ENCODE results near the gene MANBA.
"Not testable (repeated sequence)": the region's sequence is repeated elsewhere in the genome, so short reads cannot be mapped to it uniquely, and the experiment has no call there.

The MANBA gene

GRCh38 chr4:102736636-102737549 lies 23.9 kb downstream of the MANBA start:
- TF ChIP-seq ZNF274 (IDR thresholded peaks at IDR 0.05; ENCODE audit: low read depth, low read length), result no peak
- H3K4me3 ChIP-seq (ENCODE audit: low read length), result no peak overlapping the region

- H3K4me3 ChIP-seq (ENCODE audit: low read length), result no peak overlapping the region
- no peak for TF ChIP-seq ZNF274 (IDR thresholded peaks at IDR 0.05; ENCODE audit: low read depth, low read length)
These were observed 25.2 kb downstream of the MANBA start for GRCh38 chr4:102735582-102735981.

- TF ChIP-seq ZNF274 (IDR thresholded peaks at IDR 0.05; ENCODE audit: low read depth, low read length), result no peak
- no peak overlapping the region for H3K4me3 ChIP-seq (ENCODE audit: low read length)
These were observed 26.0 kb downstream of the MANBA start for GRCh38 chr4:102734591-102735385.

GRCh38 chr4:102734116-102734515 lies 26.7 kb downstream of the MANBA start:
- TF ChIP-seq ZNF274 (IDR thresholded peaks at IDR 0.05; ENCODE audit: low read depth, low read length), result no peak
- no peak overlapping the region for H3K4me3 ChIP-seq (ENCODE audit: low read length)

- TF ChIP-seq ZNF274 (IDR thresholded peaks at IDR 0.05; ENCODE audit: low read depth, low read length), result no peak
- H3K4me3 ChIP-seq (ENCODE audit: low read length), result no peak overlapping the region
These were observed 27.7 kb downstream of the MANBA start for GRCh38 chr4:102733084-102733483.

- no peak overlapping the region for H3K4me3 ChIP-seq (ENCODE audit: low read length)
- TF ChIP-seq ZNF274 (IDR thresholded peaks at IDR 0.05; ENCODE audit: low read depth, low read length), result no peak
These were observed 28.1 kb downstream of the MANBA start for GRCh38 chr4:102732678-102733077.

- no peak overlapping the region for H3K4me3 ChIP-seq (ENCODE audit: low read length)
These were observed 29.7 kb downstream of the MANBA start for GRCh38 chr4:102730968-102731533.

GRCh38 chr4:102729486-102729885 lies 31.3 kb downstream of the MANBA start:
- not testable (repeated sequence) for H3K4me3 ChIP-seq (ENCODE audit: low read length)

More at GRCh38 chr4:102730968-102731533, 29.7 kb downstream of the MANBA start:
- no peak for TF ChIP-seq ZNF274 (IDR thresholded peaks at IDR 0.05; ENCODE audit: low read depth, low read length)

- not testable (repeated sequence) for H3K4me3 ChIP-seq (ENCODE audit: low read length)
These were observed 33.8 kb downstream of the MANBA start for GRCh38 chr4:102726919-102727318.

GRCh38 chr4:102726068-102726467 lies 34.7 kb downstream of the MANBA start:
- H3K4me3 ChIP-seq (ENCODE audit: low read length), result no peak overlapping the region
- TF ChIP-seq ZNF274 (IDR thresholded peaks at IDR 0.05; ENCODE audit: low read depth, low read length), result no peak

- TF ChIP-seq ZNF274 (IDR thresholded peaks at IDR 0.05; ENCODE audit: low read depth, low read length), result no peak
These were observed 35.5 kb downstream of the MANBA start for GRCh38 chr4:102725229-102725628.

GRCh38 chr4:102723511-102723910 lies 37.3 kb downstream of the MANBA start:
- H3K4me3 ChIP-seq (ENCODE audit: low read length), result no peak overlapping the region
- no peak for TF ChIP-seq ZNF274 (IDR thresholded peaks at IDR 0.05; ENCODE audit: low read depth, low read length)

More at GRCh38 chr4:102725229-102725628, 35.5 kb downstream of the MANBA start:
- H3K4me3 ChIP-seq (ENCODE audit: low read length), result no peak overlapping the region

- TF ChIP-seq ZNF274 (IDR thresholded peaks at IDR 0.05; ENCODE audit: low read depth, low read length), result no peak
- H3K4me3 ChIP-seq (ENCODE audit: low read length), result no peak overlapping the region
These were observed 38.0 kb downstream of the MANBA start for GRCh38 chr4:102722740-102723139.

- not testable (repeated sequence) for H3K4me3 ChIP-seq (ENCODE audit: low read length)
These were observed 41.8 kb downstream of the MANBA start for GRCh38 chr4:102718833-102719575.
